ENCODE measurements around the gene FAM163B.

FAM163B gene

DNA sequence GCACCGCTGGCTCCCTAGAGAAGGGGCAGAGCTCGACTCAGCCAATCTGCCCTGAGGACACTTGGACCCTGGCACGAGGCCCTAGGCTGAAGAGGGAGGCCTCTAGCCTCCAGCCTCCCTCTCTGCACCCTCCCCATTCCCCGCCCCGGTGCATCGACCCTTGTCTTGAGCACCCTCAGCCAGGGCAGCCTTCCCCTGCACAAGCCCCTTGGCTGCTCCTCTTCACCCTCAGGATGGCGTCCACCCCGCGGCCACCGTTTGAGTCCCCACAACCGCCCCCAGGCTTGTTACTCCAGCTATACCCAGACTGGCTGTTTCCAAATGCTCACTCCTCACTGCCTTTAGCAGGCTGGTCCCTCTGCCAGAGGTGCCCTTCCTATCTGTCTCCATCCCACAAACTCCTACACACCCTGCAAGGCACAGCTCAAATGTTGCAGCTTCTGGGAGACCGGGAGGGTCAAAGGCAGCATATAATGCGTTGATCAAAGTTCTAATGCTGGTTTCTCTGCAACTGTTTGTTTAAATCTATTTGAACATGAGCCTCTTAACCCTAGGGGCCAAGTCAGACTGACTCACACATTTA, 6.5 kb upstream of the FAM163B start:
- no peak for DNase-seq

DNA sequence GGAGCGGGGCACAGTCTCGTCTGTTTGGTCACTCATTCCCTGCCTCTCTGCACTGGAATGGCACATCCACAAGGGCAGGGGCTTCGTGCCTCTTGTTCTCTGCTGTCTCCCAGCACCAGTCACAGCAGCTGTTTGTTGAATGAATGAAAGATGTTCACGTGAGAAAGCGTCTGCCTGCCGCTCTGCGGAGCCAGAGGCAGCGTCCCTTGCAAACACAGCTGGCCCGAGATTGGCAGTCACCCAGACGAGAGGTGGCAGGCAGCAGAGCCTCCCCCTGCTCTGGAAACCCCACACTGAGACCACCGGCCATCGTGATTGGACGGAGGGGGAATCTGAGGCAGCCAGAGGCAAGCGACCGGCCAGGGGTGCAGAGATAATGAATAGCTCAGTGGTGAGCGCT, 6.0 kb upstream of the FAM163B start:
- DNase-seq = no peak

DNA sequence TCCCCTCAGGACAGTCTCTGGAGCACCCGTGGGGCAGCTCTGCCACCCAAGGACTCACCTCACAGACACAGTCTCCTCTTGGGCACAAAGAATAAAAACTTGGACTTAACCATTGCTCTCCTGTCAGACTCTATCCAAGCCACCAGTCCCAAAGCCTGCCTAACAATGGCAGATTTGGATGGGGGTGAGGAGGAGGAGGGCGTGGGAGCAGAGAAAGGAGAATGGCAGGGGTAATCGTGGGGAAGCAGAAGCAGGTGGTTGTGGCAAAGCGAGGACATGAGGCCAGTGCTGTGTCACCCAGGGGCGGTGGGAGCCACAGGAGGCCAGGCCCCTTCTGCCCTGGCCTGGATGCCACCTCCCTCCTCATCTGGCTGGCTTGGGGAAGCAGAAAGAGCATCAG, 5.5 kb upstream of the FAM163B start:
- no peak for DNase-seq

DNA sequence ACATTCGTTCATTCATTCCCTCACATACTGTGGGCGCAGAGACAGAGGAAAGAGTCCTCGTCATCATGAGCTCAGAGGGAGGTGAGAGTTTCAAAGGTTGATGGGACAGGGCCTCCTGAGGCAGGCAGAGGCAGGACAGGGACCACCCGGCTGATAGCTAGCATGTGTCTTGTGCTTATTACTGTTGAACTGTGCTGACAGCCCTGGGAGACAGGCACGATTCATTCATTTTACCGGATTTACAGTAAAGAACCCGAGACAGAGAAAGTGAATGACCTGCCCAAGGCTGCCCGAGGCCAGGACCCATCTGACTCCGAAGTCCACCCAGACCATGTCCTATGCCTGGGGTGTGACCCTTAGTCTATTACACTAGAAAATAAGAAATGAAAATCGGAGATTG, 4.9 kb upstream of the FAM163B start:
- DNase-seq = no peak

DNA sequence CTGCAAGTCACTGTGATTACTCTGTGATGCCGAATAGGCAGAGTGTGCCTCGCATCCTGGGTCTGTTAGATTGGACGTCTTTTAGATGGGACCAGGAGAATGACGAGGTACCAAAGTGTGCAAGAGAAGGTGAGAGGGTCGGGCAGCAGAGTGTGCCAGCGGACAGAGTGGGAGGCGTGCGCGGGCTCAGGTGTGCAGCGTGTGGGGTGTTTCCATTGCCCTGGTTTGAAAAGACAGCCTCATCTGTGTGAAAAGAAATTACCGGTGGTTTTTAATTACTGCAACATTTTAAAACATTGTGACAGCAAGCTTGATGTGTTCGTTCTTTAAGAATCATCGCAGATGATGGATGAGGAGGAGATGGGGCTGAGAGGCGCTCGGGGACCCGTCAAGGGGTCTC, 4.2 kb upstream of the FAM163B start:
- no peak for DNase-seq

DNA sequence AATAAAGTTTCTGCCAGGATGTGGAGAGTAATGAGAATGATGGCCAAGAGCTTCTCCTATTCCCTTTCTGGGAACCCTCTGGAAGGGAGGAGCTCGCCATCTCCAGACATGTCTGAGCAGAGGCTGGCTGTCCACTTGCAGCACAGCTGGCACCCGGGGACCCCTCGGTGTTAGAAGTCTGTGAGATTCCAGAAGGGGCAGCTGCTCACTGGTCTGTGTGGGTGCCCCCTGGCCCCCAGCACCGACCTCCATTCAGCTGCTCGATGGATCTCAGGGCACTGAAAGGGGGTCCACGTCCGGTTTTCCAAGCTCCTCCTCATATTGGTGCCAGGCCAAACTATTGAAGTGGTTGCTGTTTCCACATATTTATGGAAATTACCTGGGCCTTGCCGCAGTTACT, 3.6 kb upstream of the FAM163B start:
- no peak for DNase-seq

DNA sequence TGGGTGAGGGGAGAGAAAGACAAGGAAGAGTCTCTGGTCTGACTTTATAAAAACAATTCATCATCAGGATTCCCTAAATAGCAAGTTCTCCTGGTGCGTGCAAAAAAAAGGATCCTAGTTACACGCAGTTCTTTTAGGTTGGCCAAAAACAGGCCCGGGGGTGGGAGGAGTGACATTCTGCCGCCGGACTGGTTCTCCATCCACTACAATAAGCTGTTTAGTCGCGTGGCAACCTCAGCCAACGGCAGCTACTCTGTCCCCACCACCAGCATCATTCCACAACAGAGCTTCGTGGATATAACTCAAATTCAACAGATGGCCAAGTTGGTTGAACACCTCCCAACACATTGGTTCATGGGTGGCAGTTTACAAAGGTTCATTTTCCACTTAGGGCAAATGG, 2.9 kb upstream of the FAM163B start:
- DNase-seq = no peak

DNA sequence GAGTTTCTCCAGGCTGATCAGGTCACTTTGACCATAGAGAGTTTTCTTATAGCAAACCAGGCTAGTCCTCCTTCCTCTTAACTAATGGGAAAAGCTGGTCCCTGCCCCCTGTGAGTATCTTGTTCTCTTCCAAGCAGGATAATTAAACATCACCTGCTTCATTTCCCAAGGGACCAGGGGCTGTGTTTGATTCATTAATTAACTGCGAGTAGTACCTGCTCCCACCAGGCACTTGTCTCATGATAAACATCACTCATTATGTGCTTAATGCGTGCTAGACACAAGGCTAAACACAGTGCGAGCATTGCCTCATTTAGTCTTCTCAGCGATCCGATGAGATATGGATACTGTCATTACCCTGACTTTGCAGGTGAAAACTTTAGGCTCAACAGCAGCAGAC, 1.7 kb upstream of the FAM163B start:
- no peak for DNase-seq

DNA sequence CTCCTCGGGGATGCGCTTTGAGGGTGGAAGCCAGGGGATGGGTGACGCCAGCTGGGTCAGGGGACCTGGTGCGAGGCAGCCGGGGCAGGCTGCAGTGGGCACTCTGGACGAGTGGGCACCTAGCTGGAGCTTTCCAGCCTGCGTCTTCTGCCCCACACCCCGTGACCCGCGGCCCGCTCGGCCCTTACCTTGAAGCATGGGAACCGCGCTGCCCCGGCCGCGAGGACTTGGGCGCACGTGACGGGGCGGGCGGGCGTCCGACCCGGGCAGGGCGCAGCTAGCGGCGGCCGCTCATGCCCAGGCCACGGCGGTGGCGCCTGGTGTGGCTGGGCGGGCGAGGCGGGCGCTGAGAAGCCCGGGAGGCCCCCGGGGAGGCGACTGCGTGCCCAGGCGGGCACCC, 300 bp downstream of the FAM163B start:
- DNase-seq = no peak

DNA sequence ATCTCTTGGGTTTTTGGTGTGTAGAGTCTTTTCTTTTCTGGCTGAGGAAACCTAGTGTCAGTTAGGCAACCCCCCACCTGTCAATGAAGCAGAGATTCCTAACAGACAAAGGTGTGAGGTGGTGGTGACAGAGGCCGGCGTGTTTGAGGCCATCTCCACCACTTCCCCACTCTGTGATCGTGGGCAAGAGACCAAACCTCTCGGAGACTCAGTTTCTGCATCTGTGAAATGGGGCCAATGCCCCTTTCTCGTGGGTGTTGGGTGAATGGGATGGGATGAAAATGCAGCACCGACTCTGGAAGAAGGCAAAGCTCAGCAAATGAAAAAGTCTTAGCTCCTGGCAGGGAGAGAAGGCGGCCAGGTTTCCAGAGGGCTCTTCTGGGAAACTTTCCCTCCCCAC, 807 bp downstream of the FAM163B start:
- DNase-seq = no peak

DNA sequence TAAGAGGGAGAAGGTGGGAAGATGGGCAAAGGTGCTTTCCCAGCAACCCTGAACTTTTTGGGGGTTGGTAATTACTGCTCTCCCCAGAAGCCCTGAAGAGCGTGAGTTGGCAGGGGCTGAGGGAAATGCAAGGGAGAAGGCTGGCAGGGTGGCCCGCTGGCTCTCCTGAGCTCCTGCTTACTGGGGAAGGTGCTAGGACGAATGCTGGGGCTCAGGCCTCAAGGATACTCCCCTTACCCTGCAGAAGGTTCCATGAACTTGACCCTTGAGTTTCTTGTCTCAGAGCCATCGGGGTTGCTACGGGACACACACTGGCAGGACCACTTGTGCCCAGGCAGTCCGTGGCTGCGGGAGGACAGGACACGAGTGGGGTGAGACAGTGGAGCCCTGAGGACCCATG, 1.2 kb downstream of the FAM163B start:
- no peak for DNase-seq

DNA sequence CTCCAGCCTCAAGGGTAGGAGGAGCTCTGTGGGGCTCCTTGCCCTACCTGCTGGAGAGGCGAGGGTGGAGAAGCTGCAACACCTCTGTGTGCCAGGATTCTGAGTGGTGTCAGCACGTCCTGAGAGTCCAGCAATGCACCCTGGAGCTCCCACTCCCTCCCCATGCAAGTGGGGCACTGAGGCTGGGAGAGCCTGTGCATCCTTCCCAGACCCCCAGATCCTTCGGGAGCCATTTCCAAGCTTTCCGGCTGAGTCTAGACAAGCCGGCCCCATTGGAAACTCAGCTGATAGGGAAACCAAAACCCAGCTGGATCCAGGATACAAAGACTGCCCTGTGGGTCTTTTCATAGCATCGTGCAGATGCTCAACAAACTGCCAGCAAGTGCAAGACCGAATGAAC, 1.8 kb downstream of the FAM163B start:
- no peak for DNase-seq

DNA sequence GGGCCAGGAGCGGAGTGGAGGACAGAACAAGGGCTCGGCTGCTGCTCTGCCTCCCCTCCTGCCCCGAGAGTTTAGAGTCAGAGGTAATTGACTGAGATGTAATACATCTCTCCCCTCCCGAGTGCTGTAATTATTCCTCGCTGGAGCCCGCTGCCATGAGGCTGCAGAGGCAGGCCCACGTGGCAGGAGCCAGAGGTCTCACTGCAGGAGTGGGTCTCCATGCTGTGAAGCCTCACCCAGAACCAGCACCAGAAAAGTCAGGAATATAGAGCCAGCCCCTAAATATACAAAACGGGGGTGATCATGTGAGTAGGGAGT, 2.5 kb downstream of the FAM163B start:
- no peak for DNase-seq

DNA sequence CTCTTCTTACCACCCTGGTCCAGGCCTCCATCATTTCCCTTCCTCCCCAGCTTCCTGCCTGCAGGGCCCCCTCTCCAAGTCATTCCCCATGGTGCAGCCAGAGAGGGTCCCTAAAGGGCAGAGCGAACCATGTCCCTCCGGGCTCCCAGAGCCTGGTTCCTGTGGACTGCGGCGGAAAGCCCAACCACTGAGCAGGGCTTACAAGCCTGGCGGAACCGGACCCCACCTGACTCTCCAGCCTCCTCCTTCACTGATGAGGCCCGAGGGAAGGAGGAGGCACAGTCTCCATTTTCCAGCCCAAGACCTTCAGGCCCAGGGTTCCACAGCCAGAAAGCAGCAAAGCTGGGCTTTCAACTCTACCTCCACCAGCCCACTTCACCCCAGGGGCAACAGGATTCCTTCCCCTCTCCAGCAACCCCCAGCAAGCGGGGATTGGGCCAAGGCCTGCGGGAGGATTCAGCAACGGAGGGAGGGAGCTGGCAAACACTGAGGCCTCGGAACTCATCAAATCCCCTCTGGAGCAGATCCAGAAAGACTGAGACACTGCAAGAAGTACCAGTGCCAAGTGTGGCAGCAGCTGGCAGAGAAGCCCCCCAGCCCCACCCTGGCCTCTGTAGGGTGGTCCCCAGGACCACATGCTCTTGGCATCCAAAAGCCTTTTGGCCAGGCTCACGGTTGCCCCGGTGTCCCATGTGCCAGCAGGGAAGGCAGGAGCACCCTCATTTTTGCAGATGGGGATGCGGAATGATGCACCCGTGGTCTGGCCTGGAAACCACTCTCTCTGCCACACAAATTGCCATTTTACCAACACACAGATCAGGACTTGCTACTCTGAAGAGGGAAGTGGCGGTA, 3.1 kb downstream of the FAM163B start:
- no peak for DNase-seq

DNA sequence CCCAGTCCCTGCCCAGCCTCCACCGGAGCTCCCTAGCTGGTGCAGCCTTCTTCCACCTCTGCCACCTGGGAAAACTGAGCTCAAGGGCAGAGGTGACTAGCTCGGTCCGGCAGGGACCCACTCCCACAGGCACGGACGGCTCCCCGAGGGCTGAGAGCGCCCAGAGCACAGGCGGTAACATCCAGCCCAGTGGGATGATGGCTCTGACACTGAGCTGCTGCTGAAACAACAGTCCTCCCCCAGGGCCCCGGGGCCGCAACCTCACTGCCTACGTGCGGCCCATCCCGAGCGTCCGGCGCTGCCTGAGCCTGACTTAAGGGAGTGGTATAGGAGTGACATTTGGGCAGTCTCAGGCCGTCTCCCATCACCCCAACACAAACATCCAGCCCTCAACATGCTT, 3.7 kb downstream of the FAM163B start:
- DNase-seq = no peak

DNA sequence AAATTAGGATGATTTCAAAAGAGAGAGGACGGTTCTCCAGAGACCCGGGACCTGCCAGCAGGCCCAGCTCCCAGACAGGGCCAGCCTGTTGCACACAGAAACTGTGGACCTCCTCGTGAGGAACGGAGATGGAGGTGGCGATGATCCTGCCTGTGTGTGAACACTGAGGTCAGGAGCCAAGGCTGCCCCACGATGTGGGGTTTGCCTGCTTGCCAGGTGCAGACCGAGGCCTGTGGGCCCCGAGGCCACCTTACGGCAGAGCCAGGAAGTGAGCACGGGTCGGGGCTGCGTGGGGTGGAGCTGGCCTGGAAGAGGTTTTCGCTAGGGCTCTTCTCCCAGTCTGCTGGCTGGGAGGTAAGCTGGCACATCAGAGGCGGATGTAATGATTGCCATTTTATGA, 4.3 kb downstream of the FAM163B start:
- DNase-seq = no peak

DNA sequence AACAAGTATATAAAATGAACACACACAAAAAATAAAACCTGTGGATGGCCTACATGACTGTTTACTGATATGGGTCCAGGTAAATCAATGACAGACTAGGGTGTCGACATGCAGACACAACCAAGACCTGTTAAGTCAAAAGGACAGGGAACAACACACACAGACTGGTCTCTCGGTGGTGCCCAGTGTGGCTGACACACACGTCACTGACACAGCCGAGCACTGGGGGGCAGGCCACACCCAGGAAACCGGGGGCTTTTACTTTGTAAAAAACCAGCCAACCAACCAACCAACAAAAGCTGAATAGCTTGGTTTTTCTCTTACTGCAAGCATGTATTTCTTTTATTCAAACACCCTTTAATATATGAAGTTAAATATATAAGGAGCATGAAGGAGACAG, 5.0 kb downstream of the FAM163B start:
- DNase-seq = no peak

DNA sequence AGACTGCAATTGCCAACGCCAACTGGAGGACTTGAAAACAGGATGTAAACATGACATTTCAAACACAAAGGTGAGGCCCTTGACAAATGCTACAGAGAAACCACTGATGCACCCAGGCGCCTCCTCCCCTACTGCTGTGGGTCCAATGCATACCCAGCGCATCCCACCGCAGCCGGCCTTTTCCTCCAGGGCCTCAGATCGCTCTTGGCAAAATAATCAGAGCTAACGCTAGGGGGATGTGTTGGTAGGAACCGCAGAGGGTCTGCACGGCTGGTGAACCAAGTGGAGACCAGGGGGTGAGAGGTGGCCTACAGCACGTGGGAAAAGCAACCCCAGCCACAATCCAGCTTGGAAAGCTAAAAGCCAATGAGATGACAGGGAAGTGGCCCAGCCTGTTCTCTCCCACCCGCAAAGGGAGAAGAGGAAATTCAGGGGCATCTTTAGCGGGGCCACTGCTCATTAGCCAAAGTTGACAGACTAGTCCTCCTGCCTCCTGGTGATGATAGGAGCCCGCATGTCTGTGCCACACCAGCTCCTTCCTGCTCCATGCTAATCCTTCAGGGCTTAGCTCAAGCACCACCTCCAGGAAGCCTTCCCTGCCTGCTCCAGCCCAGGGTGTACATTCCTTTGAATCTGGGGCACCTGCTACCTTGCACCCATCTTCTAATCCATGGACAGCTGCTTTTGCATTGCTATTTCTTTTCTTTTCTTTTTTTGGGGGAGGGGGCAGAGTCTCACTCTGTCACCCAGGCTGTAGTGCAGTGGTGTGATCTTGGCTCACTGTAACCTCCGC, 5.9 kb downstream of the FAM163B start:
- no peak for DNase-seq

DNA sequence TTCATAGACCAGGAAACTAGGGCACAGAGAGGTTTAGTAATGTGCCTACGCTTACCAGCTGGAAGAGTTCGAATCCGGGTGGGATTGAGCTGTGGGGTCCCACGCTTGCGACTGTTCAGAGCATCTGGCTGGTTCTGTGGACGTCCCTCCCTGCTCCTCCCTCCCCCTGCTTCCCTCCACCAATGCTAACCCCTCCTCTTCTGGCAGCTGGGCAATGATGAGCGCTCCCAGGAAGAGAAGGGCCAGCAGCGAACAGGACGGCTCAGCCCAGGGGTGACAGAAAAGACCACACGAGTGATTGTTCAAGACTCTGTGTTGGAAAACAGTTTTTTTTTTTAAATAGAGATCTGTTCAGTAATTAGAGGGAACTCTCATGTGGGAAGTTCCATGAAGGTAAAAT, 6.9 kb downstream of the FAM163B start:
- no peak for DNase-seq

DNA sequence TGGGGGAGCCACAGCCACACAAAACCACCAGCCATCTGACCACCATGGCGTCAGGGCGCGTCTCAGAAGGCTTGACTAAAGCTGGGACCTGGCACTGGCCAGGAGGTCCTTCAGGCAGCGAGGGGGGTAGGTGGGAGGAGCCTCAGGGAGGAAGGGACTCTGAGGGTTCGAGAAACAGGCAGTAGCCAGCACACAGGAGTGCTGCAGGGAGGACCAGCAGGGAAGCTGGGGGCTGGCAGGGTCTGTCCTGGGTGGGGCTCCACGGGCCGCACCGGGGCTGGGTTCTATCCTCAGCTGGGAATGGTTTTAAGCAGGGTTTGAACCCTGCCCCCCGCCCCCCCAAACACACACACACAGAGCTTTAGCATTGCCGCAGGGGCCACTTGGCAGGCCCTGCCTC, 7.4 kb downstream of the FAM163B start:
- no peak for DNase-seq

DNA sequence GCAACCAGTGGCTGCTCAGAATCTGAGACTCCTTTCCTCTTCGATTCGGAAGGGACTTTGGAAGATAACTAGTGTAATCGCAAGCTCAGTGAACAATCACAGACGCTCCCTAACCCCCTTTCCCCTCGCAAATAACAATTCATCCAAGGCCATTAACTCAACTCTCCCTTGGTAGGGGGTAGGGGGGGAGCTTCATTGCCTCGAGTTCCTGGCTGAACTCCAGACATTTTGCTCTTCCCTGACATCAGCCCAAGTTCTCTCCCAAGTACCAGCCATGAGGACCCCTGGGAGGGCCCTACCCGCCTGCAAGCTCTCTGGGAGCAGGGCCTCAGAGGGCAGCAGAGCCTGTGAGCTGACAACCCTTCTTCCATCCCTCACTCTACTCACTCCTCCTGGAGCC, 8.4 kb downstream of the FAM163B start:
- DNase-seq = no peak

DNA sequence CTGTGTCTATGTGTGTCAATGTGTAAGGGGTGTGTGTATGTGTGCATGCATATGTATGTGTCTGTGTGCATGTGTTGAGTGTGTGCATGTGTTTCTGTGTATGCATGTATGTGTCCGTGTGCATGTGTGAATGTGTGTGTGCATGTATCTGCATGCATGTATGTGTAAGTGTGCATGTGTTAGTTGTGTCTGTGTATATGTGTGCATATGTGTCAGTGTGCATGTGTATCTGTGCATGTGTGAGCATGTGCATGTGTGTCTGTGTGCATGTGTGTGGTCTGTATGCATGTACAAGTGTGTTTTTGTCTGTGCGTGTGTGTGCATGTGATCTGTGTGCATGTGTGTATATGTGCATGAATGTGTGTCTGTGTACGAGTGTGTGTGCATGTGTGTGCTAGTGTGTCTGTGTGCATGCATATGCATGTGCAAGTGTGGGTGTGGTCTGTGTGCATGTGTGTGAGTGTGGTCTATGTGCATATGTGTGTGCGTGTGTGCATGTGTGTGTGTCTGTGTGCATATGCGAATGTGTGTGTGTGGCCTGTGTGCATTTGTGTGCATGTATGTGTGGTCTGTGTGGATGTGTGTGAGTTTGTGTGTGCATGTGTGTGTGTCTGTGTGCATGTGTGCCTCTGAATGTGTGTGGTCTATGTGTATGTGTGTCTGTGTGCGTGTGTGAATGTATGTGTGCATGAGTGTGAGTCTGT, 9.6 kb downstream of the FAM163B start:
- no peak for DNase-seq

DNA sequence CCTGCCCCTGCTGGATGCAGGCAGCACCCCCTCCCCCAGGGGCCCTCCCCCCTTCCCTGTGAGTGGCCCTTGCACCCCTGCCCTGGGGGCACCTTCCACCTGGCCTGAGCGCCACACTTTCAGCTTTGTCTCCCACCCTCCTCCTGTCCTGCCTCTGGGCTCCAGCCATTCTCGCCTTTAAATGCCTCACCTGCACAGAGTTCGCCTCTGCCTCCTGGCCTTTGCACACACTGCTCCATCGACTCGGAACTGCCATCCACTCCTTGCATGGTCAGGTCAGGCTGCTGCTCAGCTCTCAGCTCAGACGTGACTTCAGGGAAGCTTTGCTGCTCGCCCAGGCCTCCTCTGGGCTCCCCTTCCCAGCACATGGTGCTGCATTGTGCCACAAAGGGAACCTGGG, 10.2 kb downstream of the FAM163B start:
- DNase-seq = no peak
